Measurements from ENCODE around the gene KATNAL2.

DNA sequence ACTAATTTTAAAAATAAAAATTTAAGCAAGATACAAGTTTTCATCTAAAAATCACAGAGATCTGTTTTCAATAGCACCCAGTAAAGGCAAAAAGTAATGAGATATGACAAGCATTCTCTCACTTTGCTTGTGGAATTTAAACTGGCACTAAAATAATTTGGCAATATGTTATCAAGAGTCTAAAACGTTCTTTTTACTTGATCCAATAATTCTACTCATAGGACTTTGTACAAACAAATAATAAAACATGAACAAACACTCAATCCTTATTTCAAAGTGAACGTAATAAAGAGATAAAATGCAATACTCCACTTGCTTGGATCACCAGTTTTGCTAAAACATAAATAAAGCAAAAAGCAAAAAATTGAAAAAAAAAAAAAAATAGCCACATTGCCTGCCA, 30.5 kb upstream of the KATNAL2 start:
- TF ChIP-seq ZNF384 (IDR thresholded peaks at IDR 0.05) (no peak), SP1 (IDR thresholded peaks at IDR 0.05) (no peak)
